Measurements from ENCODE around the gene PECR. TPM values are rescaled to one million over a fixed set of nuclear protein-coding genes. Genes with fewer than 3 reads are reported as not detected.

Gene PECR
- total RNA-seq, 1 experiment from 2014 or later = 15.3 TPM

GRCh38 chr2:216056739-216057138 is 24.9 kb downstream of the PECR start:
- Histone ChIP-seq H3K4ac (ENCODE audit: low read depth, low read length) (no peak overlapping the region), H3K27me3 (ENCODE audit: insufficient read depth, low read length) (no peaks in the 10 kb centered on the region), H2BK20ac (ENCODE audit: low read depth, low read length, poor library complexity, severe bottlenecking) (no peak overlapping the region), H3K9ac (ENCODE audit: extremely low read depth, insufficient read length, low read length) (no peak overlapping the region), H3K23ac (ENCODE audit: insufficient read length, low read depth, low read length) (no peak overlapping the region), H2BK12ac (ENCODE audit: insufficient read length, low read depth, low read length) (no peak overlapping the region), H4K91ac (ENCODE audit: insufficient read length, low read depth, low read length) (no peak overlapping the region), H3K27ac (ENCODE audit: insufficient read length, low read depth, low read length) (no peak overlapping the region), H3K4me2 (ENCODE audit: insufficient read depth, insufficient read length, low read length) (no peak overlapping the region), H3T11ph (ENCODE audit: low read length) (no peak overlapping the region), H4K5ac (ENCODE audit: insufficient read length, low read depth, low read length) (no peak overlapping the region), H2BK15ac (ENCODE audit: low read depth, low read length) (no peak overlapping the region), H3K56ac (ENCODE audit: insufficient read length, low read depth, low read length) (no peak overlapping the region), H4K8ac (replicated peaks; ENCODE audit: insufficient read length, low read depth, low read length) (no peak overlapping the region), H3K18ac (ENCODE audit: insufficient read length, low read depth, low read length) (no peak overlapping the region), H2BK120ac (ENCODE audit: low read depth, low read length, poor library complexity, severe bottlenecking) (no peak overlapping the region), H4K20me1 (ENCODE audit: control insufficient read depth, insufficient read depth, insufficient read length) (no peaks in the 10 kb centered on the region), H3K4me1 (ENCODE audit: insufficient read depth, low read length) (no peaks in the 10 kb centered on the region), H3K23me2 (ENCODE audit: insufficient read length, low read depth, low read length, poor library complexity, severe bottlenecking) (no peaks in the 10 kb centered on the region), H3K79me2 (ENCODE audit: insufficient read depth, low read length) (no peaks in the 10 kb centered on the region), H2BK5ac (ENCODE audit: insufficient read length, low read length) (no peak overlapping the region), H3K9me3 (ENCODE audit: control insufficient read depth, low read depth, low read length) (no peaks in the 10 kb centered on the region), H2AK5ac (ENCODE audit: insufficient read length, low read length) (no peak overlapping the region), H3K14ac (ENCODE audit: insufficient read depth, low read length) (no peak overlapping the region), H3K79me1 (ENCODE audit: insufficient read depth, low read depth, low read length, poor library complexity, severe bottlenecking) (no peaks in the 10 kb centered on the region), H2AFZ (ENCODE audit: low read length) (no peak overlapping the region)
- H3K4me1 Mint-ChIP-seq = peaks cover 16 to 20% of the 10 kb centered on the region in 2 experiments
- no CpG with 5 or more reads among the region's 3 CpGs for WGBS (ENCODE audit: extremely low coverage, insufficient read length, low lambda C conversion rate)
- no peak for DNase-seq
- TF ChIP-seq, protein P1, sequence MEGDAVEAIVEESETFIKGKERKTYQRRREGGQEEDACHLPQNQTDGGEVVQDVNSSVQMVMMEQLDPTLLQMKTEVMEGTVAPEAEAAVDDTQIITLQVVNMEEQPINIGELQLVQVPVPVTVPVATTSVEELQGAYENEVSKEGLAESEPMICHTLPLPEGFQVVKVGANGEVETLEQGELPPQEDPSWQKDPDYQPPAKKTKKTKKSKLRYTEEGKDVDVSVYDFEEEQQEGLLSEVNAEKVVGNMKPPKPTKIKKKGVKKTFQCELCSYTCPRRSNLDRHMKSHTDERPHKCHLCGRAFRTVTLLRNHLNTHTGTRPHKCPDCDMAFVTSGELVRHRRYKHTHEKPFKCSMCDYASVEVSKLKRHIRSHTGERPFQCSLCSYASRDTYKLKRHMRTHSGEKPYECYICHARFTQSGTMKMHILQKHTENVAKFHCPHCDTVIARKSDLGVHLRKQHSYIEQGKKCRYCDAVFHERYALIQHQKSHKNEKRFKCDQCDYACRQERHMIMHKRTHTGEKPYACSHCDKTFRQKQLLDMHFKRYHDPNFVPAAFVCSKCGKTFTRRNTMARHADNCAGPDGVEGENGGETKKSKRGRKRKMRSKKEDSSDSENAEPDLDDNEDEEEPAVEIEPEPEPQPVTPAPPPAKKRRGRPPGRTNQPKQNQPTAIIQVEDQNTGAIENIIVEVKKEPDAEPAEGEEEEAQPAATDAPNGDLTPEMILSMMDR (conservative IDR thresholded peaks at IDR 0.05) = no peak
- no peak overlapping the region for H3K4me3 Mint-ChIP-seq
- H3K27me3 Mint-ChIP-seq (ENCODE audit: low read depth) = no peaks in the 10 kb centered on the region
- H3K36me3 Mint-ChIP-seq (ENCODE audit: insufficient read depth in 1 of 3, low read depth in 3 of 3) = peaks cover 9 to 28% (median 12%) of the 10 kb centered on the region in 3 experiments; a peak in 6 of 7 replicates
- H3K9me3 Mint-ChIP-seq = peaks cover 0 to 4% of the 10 kb centered on the region in 2 experiments; a peak in 1 of 5 replicates
- no peak overlapping the region for H3K27ac Mint-ChIP-seq

All from H9 (cell line).